ENCODE measurements around the gene SMPD3.

DNA sequence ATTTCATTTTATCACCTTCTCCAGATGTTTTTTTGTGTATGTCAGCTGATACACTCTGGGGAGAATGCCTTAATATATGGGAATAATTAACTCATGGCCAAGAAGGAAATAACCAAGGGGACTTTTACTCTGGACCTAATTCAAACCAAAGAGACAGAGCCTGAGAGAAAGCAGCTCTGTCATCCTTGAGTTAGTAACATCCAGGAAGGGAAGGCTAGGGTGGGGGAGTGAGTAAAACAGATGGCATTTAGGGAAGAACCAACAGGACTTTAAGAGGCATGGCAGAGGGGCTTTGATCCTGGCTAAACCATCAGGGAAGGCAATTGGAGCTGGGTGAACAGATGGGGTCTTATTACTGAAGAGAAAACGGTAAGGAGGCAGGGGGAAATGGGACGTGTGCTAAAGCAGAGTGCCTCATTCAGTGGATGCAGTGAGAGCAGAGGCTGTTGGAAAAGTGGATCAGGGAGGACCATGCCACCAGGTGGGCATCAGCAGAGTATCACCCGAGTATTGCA, 2.5 kb upstream of the SMPD3 start:
- TF ChIP-seq, protein P1, sequence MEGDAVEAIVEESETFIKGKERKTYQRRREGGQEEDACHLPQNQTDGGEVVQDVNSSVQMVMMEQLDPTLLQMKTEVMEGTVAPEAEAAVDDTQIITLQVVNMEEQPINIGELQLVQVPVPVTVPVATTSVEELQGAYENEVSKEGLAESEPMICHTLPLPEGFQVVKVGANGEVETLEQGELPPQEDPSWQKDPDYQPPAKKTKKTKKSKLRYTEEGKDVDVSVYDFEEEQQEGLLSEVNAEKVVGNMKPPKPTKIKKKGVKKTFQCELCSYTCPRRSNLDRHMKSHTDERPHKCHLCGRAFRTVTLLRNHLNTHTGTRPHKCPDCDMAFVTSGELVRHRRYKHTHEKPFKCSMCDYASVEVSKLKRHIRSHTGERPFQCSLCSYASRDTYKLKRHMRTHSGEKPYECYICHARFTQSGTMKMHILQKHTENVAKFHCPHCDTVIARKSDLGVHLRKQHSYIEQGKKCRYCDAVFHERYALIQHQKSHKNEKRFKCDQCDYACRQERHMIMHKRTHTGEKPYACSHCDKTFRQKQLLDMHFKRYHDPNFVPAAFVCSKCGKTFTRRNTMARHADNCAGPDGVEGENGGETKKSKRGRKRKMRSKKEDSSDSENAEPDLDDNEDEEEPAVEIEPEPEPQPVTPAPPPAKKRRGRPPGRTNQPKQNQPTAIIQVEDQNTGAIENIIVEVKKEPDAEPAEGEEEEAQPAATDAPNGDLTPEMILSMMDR (IDR thresholded peaks at IDR 0.05 in 8 of 11, conservative IDR thresholded peaks at IDR 0.05 in 3 of 11), result no peak
- TF ChIP-seq POLR2AphosphoS5 (IDR thresholded peaks at IDR 0.05) (no peak), POLR2A (IDR thresholded peaks at IDR 0.05) (no peak)

Measured in spleen (tissue), 7 donors.